ENCODE data around the gene TAS2R41. TPM values are rescaled to one million over a fixed set of nuclear protein-coding genes. Genes with fewer than 3 reads are reported as not detected.
"Not testable (repeated sequence)": the region's sequence is repeated elsewhere in the genome, so short reads cannot be mapped to it uniquely, and the experiment has no call there.

The TAS2R41 gene
- total RNA-seq, 1 experiment from 2014 or later, result not detected

DNA sequence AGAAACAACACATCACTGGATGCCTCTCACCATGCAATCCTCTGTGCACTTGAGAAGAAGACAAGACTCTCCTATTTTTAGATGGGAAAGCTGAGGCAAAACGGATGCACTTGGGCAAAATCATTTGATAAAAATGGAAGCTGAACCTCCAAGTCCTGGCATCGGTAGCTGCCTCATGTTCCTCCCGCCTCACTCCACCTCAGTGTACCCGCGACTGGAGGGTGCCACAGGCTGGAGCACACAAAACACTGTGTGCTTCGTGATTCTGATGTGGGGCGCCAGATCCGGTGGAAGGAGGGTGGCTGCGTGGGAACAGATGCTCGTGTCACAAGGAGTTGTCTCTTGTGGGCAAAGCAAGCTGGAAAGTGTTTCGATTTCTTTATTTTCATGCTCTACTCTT is 41.3 kb downstream of the TAS2R41 start:
- DNase-seq (ENCODE audit: low spot score), result no peak

DNA sequence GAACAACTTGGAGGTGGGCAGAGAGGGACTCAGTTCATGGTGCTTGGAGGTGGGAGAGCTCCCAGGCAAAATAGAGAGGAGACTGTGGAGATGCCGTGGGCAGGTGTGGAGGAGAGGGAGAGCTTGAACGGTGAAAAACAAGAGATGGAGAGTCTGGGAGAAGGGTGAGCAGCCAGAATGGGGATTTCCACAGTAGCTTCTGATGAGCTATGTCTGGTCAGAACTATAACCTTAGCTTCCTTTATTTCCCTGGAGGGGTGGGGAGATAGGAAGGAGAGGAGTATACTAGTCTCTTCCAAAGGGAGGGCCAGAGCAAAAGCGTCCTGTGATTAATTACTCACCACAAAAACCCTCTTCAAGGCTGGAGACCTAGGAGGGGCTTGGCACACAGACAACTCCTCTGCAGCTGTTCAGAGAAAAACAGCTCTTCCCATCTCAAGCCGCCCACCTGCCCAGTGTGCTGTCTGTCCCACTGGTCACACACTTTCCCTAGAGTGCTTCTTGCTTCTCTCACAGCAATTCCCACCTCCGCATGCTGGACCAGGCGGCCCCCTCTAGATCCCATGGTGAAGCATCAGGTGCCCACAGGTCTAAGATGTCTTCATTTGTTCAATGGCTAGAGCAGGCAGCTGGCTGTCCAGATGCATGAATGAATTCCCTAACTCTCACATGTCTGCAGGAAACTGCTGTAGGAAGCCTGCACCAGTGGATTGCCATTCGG is 41.9 kb downstream of the TAS2R41 start:
- DNase-seq (ENCODE audit: low spot score), result no peak

DNA sequence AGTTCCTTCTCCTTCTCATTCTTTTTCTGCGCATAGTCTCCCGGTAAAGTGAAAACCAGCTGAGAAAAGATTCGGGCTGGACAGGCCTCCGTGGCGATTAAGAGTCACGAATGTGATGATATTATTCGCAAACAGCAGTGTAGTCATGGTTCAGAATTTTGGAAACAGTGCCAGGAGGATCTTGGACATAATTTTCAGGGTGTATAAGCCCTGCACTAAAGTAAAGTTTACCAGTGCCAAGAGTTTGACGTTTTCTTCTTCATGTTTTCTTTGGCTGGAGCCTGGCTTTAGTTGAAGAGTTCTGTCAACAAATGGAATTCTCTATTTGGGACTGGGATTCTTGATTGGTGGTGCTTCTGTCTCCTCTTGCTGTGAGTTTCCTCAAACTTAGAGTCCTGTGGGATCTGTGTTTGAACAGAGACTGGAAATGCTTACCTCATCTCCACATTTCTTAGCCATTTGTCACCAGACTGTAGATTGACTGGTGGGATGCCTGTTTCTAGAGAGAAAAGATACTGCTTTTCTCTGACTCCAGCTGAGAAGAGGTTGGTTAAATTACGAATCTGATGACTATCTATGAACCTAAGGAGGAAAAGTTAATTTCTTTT is 44.7 kb downstream of the TAS2R41 start:
- DNase-seq (ENCODE audit: low spot score), result not testable (repeated sequence)

Other genes starting within 250 kb of the TAS2R41 start
- gene GSTK1, start 214.4 kb upstream of the TAS2R41 start, total RNA-seq (2014; rRNA removed; shearing (Covaris generic)), result 117 and 152 TPM in 2 replicates
- gene TMEM139, start 192.9 kb upstream of the TAS2R41 start, total RNA-seq (2014; rRNA removed; shearing (Covaris generic)), result 0.62 and 1.2 TPM in 2 replicates
- 20.2 and 37.7 TPM in 2 replicates for gene CASP2, start 189.5 kb upstream of the TAS2R41 start, total RNA-seq (2014; rRNA removed; shearing (Covaris generic))
- not detected in 2 replicates for gene CLCN1, start 161.8 kb upstream of the TAS2R41 start, total RNA-seq (2014; rRNA removed; shearing (Covaris generic))
- gene FAM131B, start 115.2 kb upstream of the TAS2R41 start, total RNA-seq (2014; rRNA removed; shearing (Covaris generic)), result 2.0 and 3.1 TPM in 2 replicates
- 31.2 and 43.3 TPM in 2 replicates for gene ZYX, start 96.5 kb upstream of the TAS2R41 start, total RNA-seq (2014; rRNA removed; shearing (Covaris generic))
- not detected in 2 replicates for gene EPHA1, start 69.0 kb upstream of the TAS2R41 start, total RNA-seq (2014; rRNA removed; shearing (Covaris generic))
- not detected in 2 replicates for gene TAS2R60, start 34.4 kb upstream of the TAS2R41 start, total RNA-seq (2014; rRNA removed; shearing (Covaris generic))
- gene CTAGE15, start 93.9 kb downstream of the TAS2R41 start, total RNA-seq (2014; rRNA removed; shearing (Covaris generic)), result not detected in 2 replicates
- 1.9 and 2.7 TPM in 2 replicates for gene TCAF2, start 143.1 kb downstream of the TAS2R41 start, total RNA-seq (2014; rRNA removed; shearing (Covaris generic))